GM21825 (cell line): ENCODE measurements around the gene CABP4.
A peak's percentile ranks its signal among the peaks of the same experiment; 100 is the strongest.

Experiments used
- ATAC-seq: cut with Tn5 transposase; IDR thresholded peaks from one replicate; pipeline ENCODE4 v1.9.1; 2021; ENCODE audit warnings: mild to moderate bottlenecking, moderate library complexity; ENCODE audit not compliant: unreplicated experiment

The CABP4 gene

GRCh38 chr11:67455054-67455453 lies at the start of gene CABP4:
TSS of gene CABP4 (plus strand) at chr11:67455354. CDS start at chr11:67455424, 70 bp downstream.
- ATAC-seq: no peak

GRCh38 chr11:67405688-67406339 lies 49.3 kb upstream of the CABP4 start:
- ATAC-seq: no peak

- no peak for ATAC-seq
These were observed 48.7 kb upstream of the CABP4 start for GRCh38 chr11:67406420-67406968.

- no peak for ATAC-seq
These were observed 48.0 kb upstream of the CABP4 start for GRCh38 chr11:67406969-67407687.

GRCh38 chr11:67407688-67408163 lies 47.4 kb upstream of the CABP4 start:
- no peak for ATAC-seq

- peak; percentile 2 for ATAC-seq
These were observed 46.5 kb upstream of the CABP4 start for GRCh38 chr11:67408437-67409200.

GRCh38 chr11:67409261-67409666 lies 45.9 kb upstream of the CABP4 start:
- ATAC-seq: peak; percentile 45

- ATAC-seq: no peak
These were observed 45.3 kb upstream of the CABP4 start for GRCh38 chr11:67409781-67410368.

- ATAC-seq: no peak
These were observed 44.8 kb upstream of the CABP4 start for GRCh38 chr11:67410369-67410831.

GRCh38 chr11:67410984-67411784 lies 44.0 kb upstream of the CABP4 start:
- ATAC-seq: no peak

GRCh38 chr11:67411785-67412152 lies 43.4 kb upstream of the CABP4 start:
- no peak for ATAC-seq

GRCh38 chr11:67412495-67413179 lies 42.5 kb upstream of the CABP4 start:
- ATAC-seq: no peak

- ATAC-seq: no peak
These were observed 41.8 kb upstream of the CABP4 start for GRCh38 chr11:67413266-67413849.

- ATAC-seq: no peak
These were observed 39.5 kb upstream of the CABP4 start, which contains the start of gene CARNS1 for GRCh38 chr11:67415501-67416304. TSS of gene CARNS1 (plus strand) at chr11:67415678. CDS start at chr11:67416200, 522 bp downstream.

GRCh38 chr11:67416416-67417335 lies 38.5 kb upstream of the CABP4 start:
- no peak for ATAC-seq

- ATAC-seq: no peak
These were observed 37.7 kb upstream of the CABP4 start for GRCh38 chr11:67417425-67417824.
